GM10266 (cell line): ENCODE results near the gene TUFT1.

Experiments used
- DNase-seq: peaks from one replicate; pipeline ENCODE4 v3.0.0; 2012; ENCODE audit errors: extremely low spot score
- TF ChIP-seq, protein P1 (sequence below): IDR thresholded peaks from 2 replicates; pipeline ENCODE4 v1.5.1; 2012; ENCODE audit warnings: mild to moderate bottlenecking, low read depth; ENCODE audit not compliant: control insufficient read depth, insufficient read depth; ENCODE audit errors: missing control alignments

The TUFT1 gene

DNA sequence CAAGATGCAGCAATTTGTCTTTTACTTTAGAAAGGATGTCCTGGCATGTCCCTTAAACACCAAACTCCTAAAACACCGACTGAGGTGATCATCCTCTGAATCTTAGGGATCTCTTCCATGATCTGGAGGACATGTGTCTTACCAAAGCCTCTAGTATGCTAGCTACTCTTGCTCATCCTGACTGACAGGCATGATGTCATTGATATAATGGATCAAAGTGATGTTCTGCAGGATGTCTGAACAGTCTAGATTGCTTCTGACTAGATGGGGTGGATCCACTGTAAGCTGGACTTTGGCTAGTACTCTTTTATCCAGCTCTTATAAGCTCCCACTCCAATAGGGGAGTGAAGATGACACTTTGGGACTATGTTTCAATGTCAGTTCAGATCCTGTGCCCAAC, 40.2 kb upstream of the TUFT1 start:
- DNase-seq, result no peak
- TF ChIP-seq, protein P1, sequence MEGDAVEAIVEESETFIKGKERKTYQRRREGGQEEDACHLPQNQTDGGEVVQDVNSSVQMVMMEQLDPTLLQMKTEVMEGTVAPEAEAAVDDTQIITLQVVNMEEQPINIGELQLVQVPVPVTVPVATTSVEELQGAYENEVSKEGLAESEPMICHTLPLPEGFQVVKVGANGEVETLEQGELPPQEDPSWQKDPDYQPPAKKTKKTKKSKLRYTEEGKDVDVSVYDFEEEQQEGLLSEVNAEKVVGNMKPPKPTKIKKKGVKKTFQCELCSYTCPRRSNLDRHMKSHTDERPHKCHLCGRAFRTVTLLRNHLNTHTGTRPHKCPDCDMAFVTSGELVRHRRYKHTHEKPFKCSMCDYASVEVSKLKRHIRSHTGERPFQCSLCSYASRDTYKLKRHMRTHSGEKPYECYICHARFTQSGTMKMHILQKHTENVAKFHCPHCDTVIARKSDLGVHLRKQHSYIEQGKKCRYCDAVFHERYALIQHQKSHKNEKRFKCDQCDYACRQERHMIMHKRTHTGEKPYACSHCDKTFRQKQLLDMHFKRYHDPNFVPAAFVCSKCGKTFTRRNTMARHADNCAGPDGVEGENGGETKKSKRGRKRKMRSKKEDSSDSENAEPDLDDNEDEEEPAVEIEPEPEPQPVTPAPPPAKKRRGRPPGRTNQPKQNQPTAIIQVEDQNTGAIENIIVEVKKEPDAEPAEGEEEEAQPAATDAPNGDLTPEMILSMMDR, result no peak

DNA sequence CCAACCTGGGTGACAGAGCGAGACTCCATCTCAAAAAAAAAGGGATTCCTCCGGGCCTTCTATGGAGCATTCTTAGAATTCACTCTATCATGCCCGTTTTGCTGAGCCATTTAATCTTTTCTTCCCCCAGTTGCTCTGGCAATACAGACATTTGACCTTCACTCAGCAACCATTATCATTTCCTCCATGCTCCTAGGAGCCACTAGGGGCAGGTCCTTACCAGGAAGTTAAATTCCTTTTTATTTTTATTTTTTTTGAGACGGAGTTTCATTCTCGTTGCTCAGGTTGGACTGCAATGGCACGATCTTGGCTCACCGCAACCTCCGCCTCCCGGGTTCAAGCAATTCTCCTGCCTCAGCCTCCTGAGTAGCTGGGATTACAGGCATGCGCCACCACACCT, 38.6 kb upstream of the TUFT1 start:
- DNase-seq, result no peak
- TF ChIP-seq, protein P1, result no peak

DNA sequence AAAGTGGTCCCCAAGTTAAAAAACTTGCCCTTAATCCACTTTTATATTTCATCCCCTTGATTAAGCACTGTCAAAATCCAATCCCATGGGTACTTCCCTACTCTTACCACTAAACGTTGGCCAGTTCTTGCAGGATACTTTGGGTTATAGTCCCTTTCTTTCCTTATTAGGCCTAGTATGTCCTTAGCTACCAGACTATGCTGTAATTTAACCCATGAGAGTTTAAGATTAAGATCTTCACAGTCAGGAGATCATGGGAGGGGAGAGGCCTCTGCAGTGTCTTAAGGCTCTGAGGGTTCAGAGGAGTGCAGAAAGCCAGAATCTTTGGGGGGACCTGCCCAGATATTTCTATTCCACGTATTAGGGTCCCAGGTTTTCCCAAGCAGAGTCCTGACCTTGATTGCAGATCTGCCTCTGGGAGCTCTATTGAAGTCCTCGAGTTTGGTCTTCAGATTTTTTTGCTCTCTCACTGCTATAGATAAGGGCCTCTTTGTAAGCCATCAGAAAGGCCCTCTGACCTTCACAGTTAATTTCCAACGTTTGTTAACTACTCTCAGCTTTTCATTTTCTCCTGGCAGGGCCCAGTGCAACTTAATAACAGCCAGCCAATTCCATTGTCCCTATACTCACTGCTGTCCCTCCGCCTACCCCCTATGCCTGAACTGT, 37.9 kb upstream of the TUFT1 start:
- TF ChIP-seq, protein P1, result no peak
- no peak for DNase-seq

DNA sequence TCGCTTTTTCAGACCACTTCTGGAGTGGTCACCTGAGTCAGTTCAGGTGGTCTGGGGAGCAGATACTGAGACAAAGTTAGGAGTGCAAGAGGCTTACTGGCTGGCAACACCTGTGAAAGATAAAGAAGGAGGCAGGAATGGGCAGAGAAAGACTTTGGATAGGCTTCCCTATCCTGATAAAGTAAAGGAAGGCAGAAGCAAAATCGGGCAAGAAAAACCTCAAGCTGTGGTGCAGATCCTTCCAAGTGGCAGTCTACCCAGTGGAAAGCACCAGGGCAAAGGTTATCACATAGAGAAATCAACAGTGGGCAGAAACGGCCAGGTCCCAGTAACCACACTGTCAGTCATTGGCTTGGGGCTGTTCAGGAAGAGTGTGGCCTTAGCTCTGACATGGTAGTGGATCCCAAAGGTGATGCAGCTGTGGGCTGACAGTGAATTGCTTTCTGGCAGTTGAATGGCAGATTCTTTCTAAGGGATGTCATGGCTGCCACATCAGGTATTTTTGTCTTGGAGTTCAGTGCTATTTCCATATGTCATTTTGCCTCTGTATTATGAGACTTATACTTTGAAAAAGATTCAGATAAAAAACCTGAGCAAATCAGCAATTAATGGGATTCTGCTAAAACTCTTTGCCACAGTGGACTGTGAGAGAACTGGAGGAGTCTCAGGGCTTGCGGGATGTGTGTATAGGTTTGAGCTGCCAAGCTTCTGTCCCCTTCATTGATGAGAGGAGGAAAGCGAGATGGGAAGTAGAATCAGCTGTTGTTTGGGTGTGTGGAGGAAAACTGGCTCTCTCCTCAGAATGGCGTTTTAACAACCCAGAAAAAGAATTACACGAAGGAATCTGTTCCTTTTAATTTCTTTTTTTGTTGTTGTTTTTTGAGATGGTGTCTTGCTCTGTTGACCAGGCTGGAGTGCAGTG, 37.0 kb upstream of the TUFT1 start:
- TF ChIP-seq, protein P1, result no peak
- DNase-seq, result no peak

DNA sequence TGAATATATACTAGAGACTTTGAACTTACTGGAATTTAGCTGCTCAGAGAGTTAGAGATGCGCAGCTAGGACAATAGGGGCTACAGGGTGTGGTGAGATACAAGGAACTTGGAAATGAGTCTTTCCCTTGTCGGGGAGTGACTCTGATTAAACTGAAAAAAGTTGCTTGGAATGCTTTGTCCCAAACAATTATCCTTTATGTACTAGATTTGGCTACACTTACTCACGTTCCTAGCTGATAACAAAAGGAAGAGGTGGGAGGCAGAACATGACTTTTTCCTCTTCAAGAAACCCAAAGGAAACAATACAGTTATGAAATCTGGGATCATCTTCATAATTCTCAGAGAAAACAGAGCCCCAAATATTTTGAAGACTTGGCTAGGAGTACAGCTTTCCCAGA, 35.9 kb upstream of the TUFT1 start:
- TF ChIP-seq, protein P1, result no peak
- no peak for DNase-seq

DNA sequence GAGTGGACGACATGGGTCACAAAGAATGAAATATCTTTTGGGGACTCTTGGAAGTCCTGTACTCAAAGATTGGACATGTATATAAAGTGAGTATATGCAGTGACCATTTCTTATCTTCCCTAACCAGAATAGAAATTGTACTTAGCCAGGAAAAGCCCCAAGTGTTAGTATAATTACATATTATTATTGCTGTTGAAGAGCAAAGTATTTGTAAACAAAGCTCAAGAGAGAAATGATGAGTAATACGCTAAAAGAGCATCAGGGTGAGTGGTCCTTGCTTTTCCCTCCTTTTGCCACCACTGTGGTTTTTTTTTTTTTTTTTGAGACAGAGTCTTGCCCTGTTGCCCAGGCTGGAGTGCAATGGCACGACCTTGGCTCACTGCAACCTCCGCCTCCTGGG, 35.4 kb upstream of the TUFT1 start:
- DNase-seq, result no peak
- TF ChIP-seq, protein P1, result no peak

DNA sequence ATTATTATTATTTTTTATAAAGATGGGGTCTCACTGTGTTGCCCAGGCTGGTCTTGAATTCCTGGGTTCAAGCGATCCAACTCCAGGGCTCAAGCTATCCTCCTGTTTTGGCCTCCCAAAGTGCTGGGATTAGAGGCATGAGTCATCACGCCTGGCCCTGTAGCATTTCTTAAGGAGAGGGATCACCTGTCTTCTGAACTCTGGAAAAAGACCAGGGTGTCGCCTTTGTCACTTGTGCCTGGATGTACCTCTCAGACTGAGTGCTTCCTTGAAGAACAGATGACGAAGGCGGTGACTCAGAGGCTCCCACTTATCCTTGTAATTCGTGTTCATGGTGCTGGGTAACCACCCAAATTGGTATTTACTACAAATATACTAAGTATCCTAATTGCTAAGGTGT, 31.3 kb upstream of the TUFT1 start:
- TF ChIP-seq, protein P1, result no peak
- DNase-seq, result no peak
